ENCODE results near the gene ZNF423. TPM values are rescaled to one million over a fixed set of nuclear protein-coding genes. Genes with fewer than 3 reads are reported as not detected.

The ZNF423 gene
- polyA plus RNA-seq, 1 experiment = 0.11 TPM

DNA sequence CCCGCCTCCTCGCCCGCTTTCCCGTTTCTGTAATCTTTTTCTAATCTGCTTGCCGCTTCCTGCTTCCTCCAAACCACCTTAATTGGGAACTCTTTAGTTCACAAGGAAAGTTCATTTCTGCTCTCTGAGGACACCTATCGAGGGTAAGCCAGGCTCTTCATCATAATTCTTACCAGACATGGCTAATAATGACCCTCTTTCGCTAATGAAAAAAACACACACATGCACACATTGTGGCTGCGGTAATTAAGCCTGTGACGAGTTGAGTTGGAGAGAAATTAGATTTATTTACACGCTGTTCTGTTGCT is 100.6 kb downstream of the ZNF423 start:
- DNase-seq (ENCODE audit: low read depth, low spot score) = peak; percentile 3
- Histone ChIP-seq H3K27ac (ENCODE audit: low read depth, low read length) (no peak overlapping the region), H3K27me3 (ENCODE audit: control insufficient read depth, insufficient read depth, low read length) (peaks cover 9% of the 10 kb centered on the region), H3K9me3 (ENCODE audit: control insufficient read depth, insufficient read depth, low read length) (no peaks in the 10 kb centered on the region), H3K4me3 (ENCODE audit: low read depth, low read length) (no peak overlapping the region)
- ChIA-PET POLR2A (no interaction called here), CTCF (no interaction called here)
- TF ChIP-seq, protein P1, sequence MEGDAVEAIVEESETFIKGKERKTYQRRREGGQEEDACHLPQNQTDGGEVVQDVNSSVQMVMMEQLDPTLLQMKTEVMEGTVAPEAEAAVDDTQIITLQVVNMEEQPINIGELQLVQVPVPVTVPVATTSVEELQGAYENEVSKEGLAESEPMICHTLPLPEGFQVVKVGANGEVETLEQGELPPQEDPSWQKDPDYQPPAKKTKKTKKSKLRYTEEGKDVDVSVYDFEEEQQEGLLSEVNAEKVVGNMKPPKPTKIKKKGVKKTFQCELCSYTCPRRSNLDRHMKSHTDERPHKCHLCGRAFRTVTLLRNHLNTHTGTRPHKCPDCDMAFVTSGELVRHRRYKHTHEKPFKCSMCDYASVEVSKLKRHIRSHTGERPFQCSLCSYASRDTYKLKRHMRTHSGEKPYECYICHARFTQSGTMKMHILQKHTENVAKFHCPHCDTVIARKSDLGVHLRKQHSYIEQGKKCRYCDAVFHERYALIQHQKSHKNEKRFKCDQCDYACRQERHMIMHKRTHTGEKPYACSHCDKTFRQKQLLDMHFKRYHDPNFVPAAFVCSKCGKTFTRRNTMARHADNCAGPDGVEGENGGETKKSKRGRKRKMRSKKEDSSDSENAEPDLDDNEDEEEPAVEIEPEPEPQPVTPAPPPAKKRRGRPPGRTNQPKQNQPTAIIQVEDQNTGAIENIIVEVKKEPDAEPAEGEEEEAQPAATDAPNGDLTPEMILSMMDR (IDR thresholded peaks at IDR 0.05; ENCODE audit: low read depth, low read length) = peak; percentile 49

DNA sequence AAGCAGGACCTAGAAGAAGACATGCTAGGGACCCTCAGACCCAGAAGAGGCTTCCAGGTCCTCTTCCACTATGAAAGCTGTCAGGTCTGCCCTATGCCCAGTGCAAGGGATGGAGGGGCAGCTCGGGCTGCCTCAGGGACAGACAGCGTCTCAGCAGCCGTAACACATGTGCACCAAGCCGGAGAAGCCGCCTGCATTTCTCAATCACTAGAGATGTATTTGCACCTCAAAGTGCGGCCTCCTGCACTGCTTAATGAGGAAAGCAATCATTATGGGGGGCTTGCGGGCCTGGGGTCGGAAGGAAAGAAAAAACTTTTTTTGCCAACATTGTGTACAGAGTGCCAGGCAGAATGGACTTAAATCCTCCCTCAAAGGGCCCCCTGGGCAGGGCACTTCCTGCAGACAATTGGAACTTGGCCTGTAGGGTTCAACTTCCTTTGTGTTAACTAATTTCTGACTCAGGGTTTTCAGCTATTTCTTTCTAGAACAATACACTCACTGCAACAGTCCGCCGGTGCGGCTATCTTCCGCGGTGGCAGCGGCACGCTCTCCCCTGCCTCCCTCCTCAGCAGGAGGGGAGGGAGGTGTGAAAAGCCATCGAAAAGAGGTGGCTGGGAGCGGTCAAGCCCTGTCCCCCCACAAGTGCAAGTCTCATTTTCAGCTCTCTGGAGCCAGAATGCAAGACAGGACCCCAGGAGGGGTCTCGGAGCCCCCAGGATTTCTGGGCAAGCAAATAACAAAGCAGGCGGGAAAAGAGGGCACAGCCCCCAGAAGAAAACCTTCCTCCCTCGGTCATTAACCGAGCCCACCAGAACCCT is 101.2 kb downstream of the ZNF423 start:
- Histone ChIP-seq H3K9me3 (ENCODE audit: control insufficient read depth, insufficient read depth, low read length) (no peaks in the 10 kb centered on the region), H3K4me3 (ENCODE audit: low read depth, low read length) (no peak overlapping the region), H3K27me3 (ENCODE audit: control insufficient read depth, insufficient read depth, low read length) (peaks cover 9% of the 10 kb centered on the region), H3K27ac (ENCODE audit: low read depth, low read length) (no peak overlapping the region)
- POLR2A ChIA-PET = no interaction called here
- CTCF ChIA-PET = no interaction called here
- DNase-seq (ENCODE audit: low read depth, low spot score) = no peak
- TF ChIP-seq, protein P1 (IDR thresholded peaks at IDR 0.05; ENCODE audit: low read depth, low read length) = no peak

DNA sequence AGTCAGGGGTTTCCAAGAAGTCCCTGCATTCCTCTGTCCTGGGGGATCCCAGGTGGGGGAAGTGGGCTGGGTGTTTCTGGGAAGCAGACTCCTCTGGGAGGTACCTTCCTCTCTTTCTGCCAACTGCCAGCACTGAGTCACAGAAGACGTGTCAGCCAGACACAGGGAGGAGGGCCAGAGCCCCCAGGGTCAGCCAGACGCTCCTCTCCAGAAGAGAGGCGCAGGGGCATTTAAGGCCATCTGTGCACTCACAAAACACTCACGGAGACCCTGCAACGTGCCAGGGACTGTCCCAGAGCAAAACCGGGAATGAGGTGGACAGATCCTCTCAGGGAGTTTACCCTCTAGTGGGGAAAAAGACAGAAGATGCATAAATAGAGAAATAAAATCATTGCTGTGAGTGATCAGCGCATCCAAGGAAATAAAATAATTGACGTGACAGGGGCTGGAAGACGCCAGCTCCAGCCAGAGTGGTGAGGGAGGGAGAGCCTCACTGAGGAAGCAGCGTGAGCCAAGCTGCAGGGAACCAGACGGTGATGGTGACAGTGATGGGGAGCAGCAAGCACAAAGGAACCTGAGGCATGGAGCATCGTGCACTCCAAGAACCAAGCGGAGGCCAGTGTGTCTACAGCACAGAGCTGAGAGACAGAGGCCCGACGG is 105.4 kb downstream of the ZNF423 start:
- no peak for DNase-seq (ENCODE audit: low read depth, low spot score)
- Histone ChIP-seq H3K9me3 (ENCODE audit: control insufficient read depth, insufficient read depth, low read length) (no peaks in the 10 kb centered on the region), H3K4me3 (ENCODE audit: low read depth, low read length) (no peak overlapping the region), H3K27ac (ENCODE audit: low read depth, low read length) (no peak overlapping the region), H3K27me3 (ENCODE audit: control insufficient read depth, insufficient read depth, low read length) (peaks cover 3% of the 10 kb centered on the region)
- TF ChIP-seq, protein P1 (IDR thresholded peaks at IDR 0.05; ENCODE audit: low read depth, low read length) = no peak
- POLR2A ChIA-PET = no interaction called here
- CTCF ChIA-PET = no interaction called here

DNA sequence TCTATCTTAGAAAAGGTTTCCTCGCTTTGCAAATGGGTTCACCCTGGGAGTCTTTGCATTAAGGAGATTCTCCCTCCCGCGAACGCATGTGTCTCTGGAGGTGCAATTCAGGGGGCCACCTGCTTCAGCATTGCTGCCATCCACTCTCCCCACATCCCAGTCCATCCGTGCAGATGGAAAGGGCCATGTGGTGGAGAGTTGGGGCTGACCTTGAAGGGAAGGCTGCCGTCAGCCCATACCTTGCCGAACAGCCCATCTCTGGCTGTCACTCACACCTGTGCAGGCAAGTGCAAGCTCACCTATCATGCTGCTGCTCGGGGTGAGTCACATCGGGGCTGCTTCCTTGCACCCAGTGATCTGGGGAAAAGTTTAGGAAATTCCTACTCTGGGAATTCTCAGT is 106.1 kb downstream of the ZNF423 start:
- Histone ChIP-seq H3K27me3 (ENCODE audit: control insufficient read depth, insufficient read depth, low read length) (peaks cover 3% of the 10 kb centered on the region), H3K9me3 (ENCODE audit: control insufficient read depth, insufficient read depth, low read length) (no peaks in the 10 kb centered on the region), H3K27ac (ENCODE audit: low read depth, low read length) (no peak overlapping the region), H3K4me3 (ENCODE audit: low read depth, low read length) (no peak overlapping the region)
- no peak for DNase-seq (ENCODE audit: low read depth, low spot score)
- POLR2A ChIA-PET = no interaction called here
- CTCF ChIA-PET = no interaction called here
- TF ChIP-seq, protein P1 (IDR thresholded peaks at IDR 0.05; ENCODE audit: low read depth, low read length) = no peak

DNA sequence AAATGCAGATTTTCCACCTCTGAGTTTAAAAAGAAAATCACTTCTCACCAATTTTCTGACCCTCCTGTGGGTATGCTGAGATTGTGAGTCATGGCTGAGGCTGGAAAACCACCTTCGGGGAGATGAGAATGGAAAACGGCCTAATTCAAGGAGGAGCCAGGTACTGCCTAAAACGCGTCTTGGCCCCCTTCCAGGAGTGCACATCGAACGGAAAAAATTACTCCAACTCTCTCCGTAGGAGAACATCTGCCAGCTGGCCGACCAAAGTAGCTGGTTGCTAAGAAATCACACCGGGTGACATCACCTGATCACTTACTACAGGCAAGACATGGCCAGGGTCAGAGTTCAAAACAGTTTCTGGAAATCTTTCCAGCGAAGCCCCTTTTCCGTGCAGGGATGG is 107.6 kb downstream of the ZNF423 start:
- no peak for DNase-seq (ENCODE audit: low read depth, low spot score)
- POLR2A ChIA-PET = no interaction called here
- TF ChIP-seq, protein P1 (IDR thresholded peaks at IDR 0.05; ENCODE audit: low read depth, low read length) = no peak
- Histone ChIP-seq H3K4me3 (ENCODE audit: low read depth, low read length) (no peak overlapping the region), H3K9me3 (ENCODE audit: control insufficient read depth, insufficient read depth, low read length) (no peaks in the 10 kb centered on the region), H3K27ac (ENCODE audit: low read depth, low read length) (no peak overlapping the region), H3K27me3 (ENCODE audit: control insufficient read depth, insufficient read depth, low read length) (peaks cover 3% of the 10 kb centered on the region)
- CTCF ChIA-PET = no interaction called here
